NCI-H226 (cell line): ENCODE data around the gene ZNF292.
A peak's percentile ranks its signal among the peaks of the same experiment; 100 is the strongest.
"Not testable (repeated sequence)": the region's sequence is repeated elsewhere in the genome, so short reads cannot be mapped to it uniquely, and the experiment has no call there.

Experiments used
- DNase-seq: peaks from one replicate; pipeline ENCODE4 v3.0.0-alpha.2; 2015

The ZNF292 gene

GRCh38 chr6:87214831-87215230 lies 59.5 kb downstream of the ZNF292 start:
- no peak for DNase-seq

- no peak for DNase-seq
Observed at GRCh38 chr6:87220997-87221396, 65.6 kb downstream of the ZNF292 start.

- no peak for DNase-seq
Observed at GRCh38 chr6:87222676-87223075, 67.3 kb downstream of the ZNF292 start.

- no peak for DNase-seq
Observed at GRCh38 chr6:87224971-87225370, 69.6 kb downstream of the ZNF292 start.

- DNase-seq = no peak
Observed at GRCh38 chr6:87225511-87225910, 70.1 kb downstream of the ZNF292 start.

GRCh38 chr6:87225937-87226336 lies 70.6 kb downstream of the ZNF292 start:
- no peak for DNase-seq

GRCh38 chr6:87230801-87231200 lies 75.4 kb downstream of the ZNF292 start:
- DNase-seq = no peak

GRCh38 chr6:87237804-87238203 lies 82.4 kb downstream of the ZNF292 start:
- DNase-seq = no peak

GRCh38 chr6:87239098-87239635 lies 83.8 kb downstream of the ZNF292 start:
- not testable (repeated sequence) for DNase-seq

- DNase-seq = no peak
Observed at GRCh38 chr6:87241304-87241703, 85.9 kb downstream of the ZNF292 start.

GRCh38 chr6:87242311-87242710 lies 86.9 kb downstream of the ZNF292 start:
- no peak for DNase-seq

GRCh38 chr6:87243812-87244211 lies 88.4 kb downstream of the ZNF292 start:
- no peak for DNase-seq

- peak; percentile 31 for DNase-seq
Observed at GRCh38 chr6:87244380-87244779, 89.0 kb downstream of the ZNF292 start.

- no peak for DNase-seq
Observed at GRCh38 chr6:87250019-87250418, 94.7 kb downstream of the ZNF292 start.

- no peak for DNase-seq
Observed at GRCh38 chr6:87251225-87251624, 95.9 kb downstream of the ZNF292 start.

GRCh38 chr6:87251725-87252124 lies 96.4 kb downstream of the ZNF292 start:
- DNase-seq = no peak

GRCh38 chr6:87257046-87257445 lies 101.7 kb downstream of the ZNF292 start:
- no peak for DNase-seq

GRCh38 chr6:87257565-87257964 lies 102.2 kb downstream of the ZNF292 start:
- DNase-seq = no peak

- no peak for DNase-seq
Observed at GRCh38 chr6:87257975-87258374, 102.6 kb downstream of the ZNF292 start.

GRCh38 chr6:87259791-87260190 lies 104.4 kb downstream of the ZNF292 start:
- DNase-seq = no peak

GRCh38 chr6:87261534-87261933 lies 106.2 kb downstream of the ZNF292 start:
- DNase-seq = no peak

- no peak for DNase-seq
Observed at GRCh38 chr6:87264481-87264880, 109.1 kb downstream of the ZNF292 start.

GRCh38 chr6:87274660-87275274 lies 119.4 kb downstream of the ZNF292 start:
- DNase-seq = peak; percentile 23

GRCh38 chr6:87276624-87277023 lies 121.3 kb downstream of the ZNF292 start:
- no peak for DNase-seq

GRCh38 chr6:87277123-87277522 lies 121.8 kb downstream of the ZNF292 start:
- DNase-seq = peak; percentile 10
